LNCAP (cell line): ENCODE results near the gene ECE2.

Source experiments
- TF ChIP-seq, protein P1 (sequence below): fragments of 450-650 bp; IDR thresholded peaks from 2 replicates; pipeline ENCODE4 v1.5.1; 2017; ENCODE audit warnings: mild to moderate bottlenecking

The ECE2 gene

GRCh38 chr3:184298759-184299487 lies 23.1 kb downstream of the ECE2 start, which contains the start of gene PSMD2:
TSS of gene PSMD2 (plus strand) at chr3:184299241. CDS start at chr3:184299267, 26 bp downstream.
- TF ChIP-seq, protein P1, sequence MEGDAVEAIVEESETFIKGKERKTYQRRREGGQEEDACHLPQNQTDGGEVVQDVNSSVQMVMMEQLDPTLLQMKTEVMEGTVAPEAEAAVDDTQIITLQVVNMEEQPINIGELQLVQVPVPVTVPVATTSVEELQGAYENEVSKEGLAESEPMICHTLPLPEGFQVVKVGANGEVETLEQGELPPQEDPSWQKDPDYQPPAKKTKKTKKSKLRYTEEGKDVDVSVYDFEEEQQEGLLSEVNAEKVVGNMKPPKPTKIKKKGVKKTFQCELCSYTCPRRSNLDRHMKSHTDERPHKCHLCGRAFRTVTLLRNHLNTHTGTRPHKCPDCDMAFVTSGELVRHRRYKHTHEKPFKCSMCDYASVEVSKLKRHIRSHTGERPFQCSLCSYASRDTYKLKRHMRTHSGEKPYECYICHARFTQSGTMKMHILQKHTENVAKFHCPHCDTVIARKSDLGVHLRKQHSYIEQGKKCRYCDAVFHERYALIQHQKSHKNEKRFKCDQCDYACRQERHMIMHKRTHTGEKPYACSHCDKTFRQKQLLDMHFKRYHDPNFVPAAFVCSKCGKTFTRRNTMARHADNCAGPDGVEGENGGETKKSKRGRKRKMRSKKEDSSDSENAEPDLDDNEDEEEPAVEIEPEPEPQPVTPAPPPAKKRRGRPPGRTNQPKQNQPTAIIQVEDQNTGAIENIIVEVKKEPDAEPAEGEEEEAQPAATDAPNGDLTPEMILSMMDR = no peak

DNA sequence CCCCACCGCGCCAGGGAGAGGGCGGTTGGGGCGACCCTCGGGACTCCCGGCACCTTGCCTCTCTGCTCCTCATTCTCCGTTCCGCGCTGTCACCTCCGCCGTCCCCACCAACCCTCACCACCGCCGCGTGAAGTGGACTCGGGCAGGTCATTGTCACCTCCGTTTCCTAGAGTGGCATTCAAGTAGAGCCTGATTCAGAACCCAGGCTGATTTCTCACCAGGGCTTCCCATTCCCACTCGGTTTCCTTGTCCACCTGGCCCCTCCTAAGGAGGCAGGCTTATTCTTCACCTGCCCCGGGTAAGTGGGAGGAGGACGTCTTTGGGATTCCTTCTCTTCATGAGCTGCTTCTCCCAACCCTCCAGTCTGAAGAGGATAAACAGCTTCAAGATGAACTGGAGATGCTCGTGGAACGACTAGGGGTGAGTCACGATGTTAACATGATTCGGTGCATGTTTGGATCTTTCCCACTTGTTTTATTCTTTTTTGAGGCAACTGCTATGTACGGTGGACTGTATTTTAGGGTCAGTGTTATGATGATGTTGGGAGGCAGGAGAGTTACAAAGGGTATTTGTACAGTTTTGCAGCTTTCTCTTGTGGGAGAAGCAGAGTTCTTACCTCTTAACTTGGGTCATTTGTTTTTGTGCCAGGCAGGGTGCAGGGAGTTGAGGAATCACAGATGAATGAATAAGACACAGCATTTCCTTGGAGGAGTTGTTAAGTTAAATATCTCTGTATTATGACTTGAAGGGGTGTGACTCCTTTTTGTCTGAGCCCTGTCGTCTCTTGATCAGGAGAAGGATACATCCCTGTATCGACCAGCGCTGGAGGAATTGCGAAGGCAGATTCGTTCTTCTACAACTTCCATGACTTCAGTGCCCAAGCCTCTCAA lies 23.9 kb downstream of the ECE2 start:
- TF ChIP-seq, protein P1 = no peak

DNA sequence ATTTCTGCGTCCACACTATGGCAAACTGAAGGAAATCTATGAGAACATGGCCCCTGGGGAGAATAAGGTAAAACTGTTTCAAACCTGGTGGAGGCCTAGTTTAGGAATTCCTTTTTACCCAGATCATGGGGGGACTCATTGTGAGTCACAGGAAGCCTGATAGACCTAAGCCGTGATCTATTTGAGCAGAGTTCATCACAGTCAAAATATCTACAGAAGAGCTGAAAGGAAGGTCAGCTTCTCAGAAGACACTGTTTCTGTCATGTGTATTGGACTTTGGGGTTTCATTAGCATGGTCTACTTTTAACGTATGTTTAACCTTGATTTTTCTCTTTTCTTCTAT lies 24.5 kb downstream of the ECE2 start:
- TF ChIP-seq, protein P1 = no peak

GRCh38 chr3:184305577-184305976 lies 29.8 kb downstream of the ECE2 start:
- TF ChIP-seq, protein P1 = peak; percentile 55; the same call in 1 of the 2 replicates

DNA sequence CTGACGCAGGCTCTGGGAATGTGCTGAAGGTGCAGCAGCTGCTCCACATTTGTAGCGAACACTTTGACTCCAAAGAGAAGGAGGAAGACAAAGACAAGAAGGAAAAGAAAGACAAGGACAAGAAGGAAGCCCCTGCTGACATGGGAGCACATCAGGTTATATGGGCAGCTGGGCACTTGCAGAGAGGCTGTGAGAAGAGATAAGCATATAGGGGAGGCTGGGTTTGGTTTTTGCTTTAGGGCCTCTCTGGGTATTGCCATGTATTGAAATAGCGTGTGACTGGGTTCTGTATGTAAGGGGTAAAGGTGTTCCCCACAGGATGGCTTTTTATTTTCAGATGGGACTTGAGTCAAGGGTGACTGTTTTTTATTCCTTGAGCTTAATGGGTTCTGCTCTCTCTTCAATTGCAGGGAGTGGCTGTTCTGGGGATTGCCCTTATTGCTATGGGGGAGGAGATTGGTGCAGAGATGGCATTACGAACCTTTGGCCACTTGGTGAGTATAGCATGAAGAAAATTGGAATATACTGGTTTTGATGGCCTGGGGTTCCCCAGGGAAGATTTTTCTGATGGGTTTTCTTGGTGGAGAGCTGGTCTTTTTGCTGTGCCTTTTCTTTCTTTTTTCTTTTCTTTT lies 30.6 kb downstream of the ECE2 start:
- TF ChIP-seq, protein P1 = no peak

DNA sequence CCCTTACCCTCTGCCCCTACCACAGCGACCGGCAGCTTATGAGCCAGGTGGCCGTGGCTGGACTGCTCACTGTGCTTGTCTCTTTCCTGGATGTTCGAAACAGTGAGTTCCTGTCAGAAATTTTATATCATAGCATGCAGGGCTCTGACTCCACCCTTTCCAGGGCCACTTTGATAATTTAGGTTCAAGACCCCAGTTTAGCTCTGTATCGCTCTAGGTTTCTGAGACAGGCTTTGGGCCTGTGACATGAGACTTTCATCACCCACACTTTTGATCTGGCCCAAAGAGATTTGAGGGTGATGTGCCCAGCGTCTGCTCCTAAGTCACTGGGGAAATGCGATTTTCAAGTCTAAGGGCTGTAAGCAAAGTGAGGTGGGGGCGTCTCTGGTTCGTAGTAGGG lies 32.1 kb downstream of the ECE2 start:
- TF ChIP-seq, protein P1 = no peak

- TF ChIP-seq, protein P1 = no peak
Measured at GRCh38 chr3:184308744-184309143, 32.9 kb downstream of the ECE2 start.
